Liver (tissue), 3 donors: ENCODE measurements around the gene IL1RAPL1.

ENCODE experiments used
- CTCF ChIP-seq: fragments of 150-350 bp; IDR thresholded peaks from 2 replicates; pipeline ENCODE4 v1.5.1; 2017; ENCODE audit warnings: improper control_type of control experiment, low read depth, low read length; ENCODE audit not compliant: missing input control
- EGR1 ChIP-seq, 2 donors: IDR thresholded peaks; 2 replicates each; pipeline ENCODE4 v1.6.1; 2016 to 2018; ENCODE audit warnings: antibody characterized with exemption in 2 of 2, low read depth in 2 of 2
- MAX ChIP-seq: IDR thresholded peaks from 2 replicates; pipeline ENCODE4 v1.6.1; 2016; ENCODE audit warnings: antibody characterized with exemption
- RAD21 ChIP-seq, 2 donors: IDR thresholded peaks; 2 replicates each; pipeline ENCODE4 v1.6.1; 2016; ENCODE audit warnings: antibody characterized with exemption in 2 of 2, mild to moderate bottlenecking in 2 of 2
- REST ChIP-seq: IDR thresholded peaks from 2 replicates; pipeline ENCODE4 v1.6.1; 2016; ENCODE audit warnings: antibody characterized with exemption, mild to moderate bottlenecking
- RXRA ChIP-seq, 2 donors: IDR thresholded peaks; 2 replicates each; pipeline ENCODE4 v1.6.1; 2017 to 2018; ENCODE audit warnings: antibody characterized with exemption in 2 of 2, mild to moderate bottlenecking in 1 of 2
- SP1 ChIP-seq: IDR thresholded peaks from 2 replicates; pipeline ENCODE4 v1.6.1; 2018; ENCODE audit warnings: antibody characterized with exemption, mild to moderate bottlenecking
- TAF1 ChIP-seq: conservative IDR thresholded peaks from 2 replicates; pipeline ENCODE4 v1.6.1; 2016; ENCODE audit warnings: antibody characterized with exemption, mild to moderate bottlenecking
- ZBTB33 ChIP-seq: IDR thresholded peaks from 2 replicates; pipeline ENCODE4 v1.6.1; 2016; ENCODE audit warnings: antibody characterized with exemption
- donor health status: healthy.
- donor health status: healthy.

GRCh38 chrX:28589046-28589445 is 1.8 kb downstream of the IL1RAPL1 start:
- no peak for TF ChIP-seq CTCF
- no peak for TF ChIP-seq MAX
- TF ChIP-seq SP1: no peak
- no peak for TF ChIP-seq ZBTB33
- TF ChIP-seq RAD21 (IDR thresholded peaks at IDR 0.05): no peak
- no peak for TF ChIP-seq TAF1
- TF ChIP-seq RXRA (IDR thresholded peaks at IDR 0.05): no peak
- no peak for TF ChIP-seq EGR1 (IDR thresholded peaks at IDR 0.05; ENCODE audit: low read depth in 2 of 2)
- no peak for TF ChIP-seq REST
